ENCODE results near the gene CHD5. TPM values are rescaled to one million over a fixed set of nuclear protein-coding genes. Genes with fewer than 3 reads are reported as not detected.

Gene CHD5
- total RNA-seq, 4 donors from 2014 or later: 5.5 to 16.9 (median 12.0) TPM

DNA sequence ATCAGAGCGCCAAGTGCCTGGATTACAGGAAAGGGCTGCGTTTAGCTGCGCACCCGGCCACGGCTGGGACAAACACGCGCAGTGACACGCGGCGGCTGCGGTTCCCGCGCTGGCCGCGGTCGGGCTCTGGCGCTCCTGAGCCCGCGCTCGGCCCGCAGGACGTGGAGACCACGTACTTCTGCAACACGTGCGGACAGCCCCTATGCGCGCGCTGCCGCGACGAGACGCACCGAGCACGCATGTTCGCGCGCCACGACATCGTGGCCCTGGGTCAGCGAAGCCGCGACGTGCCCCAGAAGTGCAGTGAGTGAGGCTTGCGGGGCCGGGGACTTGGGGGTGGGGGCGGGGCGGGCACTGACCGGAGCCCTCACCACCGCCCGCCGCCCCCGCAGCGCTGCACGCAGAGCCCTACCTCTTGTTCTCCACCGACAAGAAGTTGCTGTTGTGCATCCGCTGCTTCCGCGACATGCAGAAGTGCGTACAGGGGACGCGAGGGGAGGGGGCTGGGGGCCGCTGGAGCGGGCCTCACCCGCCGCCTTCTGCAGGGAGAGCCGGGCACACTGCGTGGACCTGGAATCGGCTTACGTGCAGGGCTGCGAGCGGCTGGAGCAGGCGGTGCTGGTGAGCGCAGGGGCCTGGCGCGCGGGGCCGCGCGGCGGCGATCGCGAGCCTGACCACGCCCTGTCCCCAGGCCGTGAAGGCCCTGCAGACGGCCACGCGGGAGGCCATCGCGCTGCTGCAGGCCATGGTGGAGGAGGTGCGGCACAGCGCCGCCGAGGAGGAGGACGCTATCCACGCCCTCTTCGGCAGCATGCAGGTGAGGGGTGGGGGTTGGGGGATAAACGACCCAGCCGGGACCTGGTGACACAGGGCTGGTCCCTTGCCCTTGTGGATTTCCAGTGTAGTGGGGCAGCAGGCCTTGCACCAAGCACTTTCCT is 28.9 kb upstream of the CHD5 start:
- 16% methylated on average over 15 of the region's 99 CpGs for WGBS
- Histone ChIP-seq H3K4me3 (peak overlapping the region; percentile 46 to 55 (median 50)), H3K27ac (replicated peaks in 1 of 4) (peak overlapping the region in 1 of 4 donors; percentile 33), H3K4me1 (peaks cover 49 to 56% (median 53%) of the 10 kb centered on the region in 4 donors), H3K27me3 (peaks cover 0 to 15% (median 4%) of the 10 kb centered on the region in 4 donors), H3K36me3 (peaks cover 0 to 36% (median 30%) of the 10 kb centered on the region in 4 donors), H3K9me3 (no peaks in the 10 kb centered on the region)
- peak in 1 of 2 donors; percentile 9 for TF ChIP-seq POLR2AphosphoS5 (IDR thresholded peaks at IDR 0.05)
- TF ChIP-seq EP300 (IDR thresholded peaks at IDR 0.05): no peak
- TF ChIP-seq, protein P1, sequence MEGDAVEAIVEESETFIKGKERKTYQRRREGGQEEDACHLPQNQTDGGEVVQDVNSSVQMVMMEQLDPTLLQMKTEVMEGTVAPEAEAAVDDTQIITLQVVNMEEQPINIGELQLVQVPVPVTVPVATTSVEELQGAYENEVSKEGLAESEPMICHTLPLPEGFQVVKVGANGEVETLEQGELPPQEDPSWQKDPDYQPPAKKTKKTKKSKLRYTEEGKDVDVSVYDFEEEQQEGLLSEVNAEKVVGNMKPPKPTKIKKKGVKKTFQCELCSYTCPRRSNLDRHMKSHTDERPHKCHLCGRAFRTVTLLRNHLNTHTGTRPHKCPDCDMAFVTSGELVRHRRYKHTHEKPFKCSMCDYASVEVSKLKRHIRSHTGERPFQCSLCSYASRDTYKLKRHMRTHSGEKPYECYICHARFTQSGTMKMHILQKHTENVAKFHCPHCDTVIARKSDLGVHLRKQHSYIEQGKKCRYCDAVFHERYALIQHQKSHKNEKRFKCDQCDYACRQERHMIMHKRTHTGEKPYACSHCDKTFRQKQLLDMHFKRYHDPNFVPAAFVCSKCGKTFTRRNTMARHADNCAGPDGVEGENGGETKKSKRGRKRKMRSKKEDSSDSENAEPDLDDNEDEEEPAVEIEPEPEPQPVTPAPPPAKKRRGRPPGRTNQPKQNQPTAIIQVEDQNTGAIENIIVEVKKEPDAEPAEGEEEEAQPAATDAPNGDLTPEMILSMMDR (IDR thresholded peaks at IDR 0.05): peak; percentile 53 to 79 (median 53)
- no peak for DNase-seq (ENCODE audit: extremely low spot score)
- intact Hi-C loops (cut with DNase I): no loop called here

DNA sequence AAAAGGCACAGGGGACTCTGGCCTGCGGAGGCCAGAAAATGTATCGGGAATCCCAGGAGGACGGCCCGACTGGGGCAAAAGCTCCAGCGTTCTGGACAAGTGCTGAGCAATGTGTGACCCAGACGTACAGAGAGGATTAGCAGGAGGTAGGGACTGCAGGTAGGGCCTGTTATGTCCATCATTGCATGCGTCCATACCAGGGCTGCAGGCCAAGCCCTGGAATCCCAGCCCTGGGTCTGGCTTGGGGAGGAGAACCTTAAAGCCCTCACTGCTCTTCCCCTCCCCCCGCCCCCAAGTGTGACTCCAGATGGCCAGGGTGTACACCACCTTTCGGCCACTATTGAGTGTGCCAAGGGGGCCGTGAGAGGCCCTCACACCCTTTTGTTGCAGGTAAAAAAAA is 27.8 kb upstream of the CHD5 start:
- no peak for TF ChIP-seq POLR2A (IDR thresholded peaks at IDR 0.05; ENCODE audit: low read depth)
- no peak for TF ChIP-seq POLR2AphosphoS5 (IDR thresholded peaks at IDR 0.05)
- TF ChIP-seq, protein P1 (IDR thresholded peaks at IDR 0.05): no peak
- TF ChIP-seq EP300 (IDR thresholded peaks at IDR 0.05): no peak
- no peak for DNase-seq (ENCODE audit: extremely low spot score)
- Histone ChIP-seq H3K27ac (replicated peaks in 1 of 4) (no peak overlapping the region), H3K9me3 (no peaks in the 10 kb centered on the region), H3K36me3 (peaks cover 0 to 30% (median 29%) of the 10 kb centered on the region in 4 donors), H3K4me1 (peaks cover 49 to 56% (median 53%) of the 10 kb centered on the region in 4 donors), H3K27me3 (peaks cover 0 to 15% (median 4%) of the 10 kb centered on the region in 4 donors), H3K4me3 (no peak overlapping the region)
- 89% methylated on average over 4 of the region's 10 CpGs for WGBS
- intact Hi-C loops (cut with DNase I): loop anchor here (2.0 kb wide), 1 partner anchor 37 kb away; the partner anchor contains the start of gene HES3

GRCh38 chr1:6207075-6207885 is 27.2 kb upstream of the CHD5 start:
- peaks cover 49 to 56% (median 53%) of the 10 kb centered on the region in 4 donors for H3K4me1 ChIP-seq
- DNase-seq (ENCODE audit: extremely low spot score): no peak

GRCh38 chr1:6206520-6206855 is 26.4 kb upstream of the CHD5 start:
- H3K4me3 ChIP-seq: peak overlapping the region; percentile 58 to 71 (median 64)
- H3K9me3 ChIP-seq: no peaks in the 10 kb centered on the region
- DNase-seq (ENCODE audit: extremely low spot score): no peak
- intact Hi-C loops (cut with DNase I): loop anchor here (2.0 kb wide), 1 partner anchor 38 kb away; the partner anchor contains the start of gene HES3
- TF ChIP-seq, protein P1 (IDR thresholded peaks at IDR 0.05): no peak
- TF ChIP-seq POLR2A (IDR thresholded peaks at IDR 0.05; ENCODE audit: low read depth) (no peak), EP300 (IDR thresholded peaks at IDR 0.05) (no peak), POLR2AphosphoS5 (IDR thresholded peaks at IDR 0.05) (no peak)
- peak overlapping the region; percentile 78 to 88 (median 82) for H3K27ac ChIP-seq (replicated peaks in 1 of 4)
- H3K27me3 ChIP-seq: peaks cover 0 to 15% (median 4%) of the 10 kb centered on the region in 4 donors
- H3K4me1 ChIP-seq: peaks cover 49 to 56% (median 53%) of the 10 kb centered on the region in 4 donors
- WGBS: no CpG with 5 or more reads among the region's 25 CpGs
- peaks cover 0 to 18% (median 17%) of the 10 kb centered on the region in 4 donors for H3K36me3 ChIP-seq

More at GRCh38 chr1:6207075-6207885, 27.2 kb upstream of the CHD5 start:
- Histone ChIP-seq H3K27ac (replicated peaks in 1 of 4) (peak overlapping the region in 1 of 4 donors; percentile 81), H3K9me3 (no peaks in the 10 kb centered on the region), H3K27me3 (peaks cover 0 to 15% (median 4%) of the 10 kb centered on the region in 4 donors), H3K4me3 (peak overlapping the region in 2 of 4 donors; percentile 58 to 65), H3K36me3 (peaks cover 0 to 25% (median 24%) of the 10 kb centered on the region in 4 donors)
- intact Hi-C loops (cut with DNase I): loop anchor here (2.0 kb wide), 1 partner anchor 38 kb away; the partner anchor contains the start of gene HES3
- 83% methylated on average over 10 of the region's 19 CpGs for WGBS
- TF ChIP-seq POLR2AphosphoS5 (IDR thresholded peaks at IDR 0.05): no peak
- TF ChIP-seq EP300 (IDR thresholded peaks at IDR 0.05): no peak
- no peak for TF ChIP-seq POLR2A (IDR thresholded peaks at IDR 0.05; ENCODE audit: low read depth)
- TF ChIP-seq, protein P1 (IDR thresholded peaks at IDR 0.05): no peak

Measured in esophagus muscularis mucosa (tissue), 4 donors.